NCI-H524 (cell line): ENCODE measurements around the gene PARD6A.

ENCODE experiments used
- DNase-seq, 2 experiments: peaks; one replicate each; lab custom pipeline; 2025; lab: John Stamatoyannopoulos, UW

The PARD6A gene

GRCh38 chr16:67666559-67667452 lies 6.0 kb downstream of the PARD6A start, which contains the start of the genes C16orf86 and ENKD1:
Gene C16orf86, plus strand, starts transcription at chr16:67666814. Its CDS starts 157 bp downstream, at chr16:67666971.
Gene ENKD1, minus strand, starts transcription at chr16:67666750. Its CDS starts 308 bp downstream, at chr16:67666442.
- DNase-seq = peak; percentile 85 to 92

DNA sequence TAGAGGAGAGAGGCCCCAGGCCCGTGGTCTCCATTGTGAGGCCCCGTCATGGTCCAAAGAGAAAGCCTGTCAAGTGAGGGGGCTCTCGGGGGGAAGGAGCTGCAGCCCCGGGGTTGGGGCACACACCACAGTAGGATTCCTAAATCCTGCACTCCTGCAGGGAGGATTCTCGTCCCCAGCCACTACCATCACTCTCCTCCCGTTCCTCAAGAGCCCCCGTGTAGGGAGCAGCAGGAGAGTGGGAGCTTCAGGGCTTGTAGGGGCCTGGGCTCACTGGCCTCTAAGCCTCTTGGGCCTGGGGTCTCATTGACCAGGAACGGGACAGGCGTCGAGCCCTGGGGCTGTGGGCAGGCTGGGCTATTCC lies 6.7 kb downstream of the PARD6A start:
- DNase-seq = no peak

DNA sequence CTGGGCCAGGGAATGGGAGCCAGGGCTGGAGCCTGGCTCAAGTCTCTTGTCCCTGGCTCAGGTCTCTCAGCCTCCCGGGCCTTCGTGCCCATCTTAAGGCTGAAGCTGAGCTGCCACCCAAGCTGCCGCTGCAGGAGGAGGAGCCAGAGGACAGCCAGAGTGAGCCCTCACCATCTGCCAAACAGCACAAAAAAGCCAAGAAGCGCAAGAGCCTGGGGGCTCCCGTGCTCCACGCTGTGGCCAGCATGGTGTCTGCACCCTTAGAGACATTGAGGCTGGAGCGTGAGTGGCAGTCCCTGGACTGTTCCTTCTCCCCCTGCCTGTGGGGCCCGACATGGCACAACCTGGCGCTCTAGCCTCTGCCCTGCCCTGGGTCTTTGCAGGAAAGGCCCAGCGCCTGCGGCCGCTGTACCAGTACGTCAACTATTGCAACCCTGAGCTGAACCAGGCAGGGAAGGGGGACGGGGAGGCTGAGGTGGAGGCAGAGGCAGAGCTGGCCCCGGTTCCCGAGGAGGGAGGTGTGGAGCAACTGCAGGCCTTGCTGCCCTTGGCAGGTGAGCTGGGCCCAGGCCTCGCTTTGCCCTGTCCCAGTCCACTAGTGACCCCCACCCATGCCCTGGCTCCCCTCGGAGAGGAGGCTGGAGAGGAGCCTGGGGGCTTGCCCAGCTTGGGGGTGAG lies 7.2 kb downstream of the PARD6A start:
- DNase-seq = peak; percentile 98 to 99

DNA sequence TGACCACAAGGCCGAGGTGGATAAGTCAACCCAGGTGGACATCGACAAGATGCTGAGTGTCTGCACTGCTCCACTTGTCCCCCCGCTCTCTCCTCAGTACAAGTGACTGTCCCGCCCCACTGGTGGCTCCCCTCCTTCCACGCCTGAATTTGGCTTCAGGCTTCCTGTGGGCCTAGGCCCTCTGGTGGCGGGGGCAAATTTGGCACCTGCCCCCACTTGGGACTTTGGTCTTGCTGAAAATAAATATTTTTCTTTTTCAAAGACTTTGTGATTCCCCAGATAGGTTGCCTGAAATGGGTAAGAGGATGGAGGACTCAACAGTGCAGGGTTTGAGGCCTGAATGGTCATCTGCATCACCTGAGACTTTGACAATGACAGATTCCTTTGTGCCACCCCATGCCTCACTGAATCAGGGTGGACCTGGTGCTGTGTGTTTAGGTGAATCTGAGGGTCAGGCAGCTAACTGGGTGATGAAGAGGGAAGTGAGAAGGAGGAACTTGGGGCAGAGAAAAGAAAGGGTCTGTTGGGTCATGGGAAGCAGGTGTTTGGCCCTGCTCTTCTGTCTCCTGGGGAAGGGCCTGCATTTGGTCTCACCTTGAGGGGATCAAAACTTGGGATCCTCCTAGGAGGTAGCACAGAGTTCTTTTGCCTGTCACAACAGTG lies 7.9 kb downstream of the PARD6A start:
- no peak for DNase-seq

GRCh38 chr16:67669499-67670101 lies 8.8 kb downstream of the PARD6A start:
- no peak for DNase-seq

DNA sequence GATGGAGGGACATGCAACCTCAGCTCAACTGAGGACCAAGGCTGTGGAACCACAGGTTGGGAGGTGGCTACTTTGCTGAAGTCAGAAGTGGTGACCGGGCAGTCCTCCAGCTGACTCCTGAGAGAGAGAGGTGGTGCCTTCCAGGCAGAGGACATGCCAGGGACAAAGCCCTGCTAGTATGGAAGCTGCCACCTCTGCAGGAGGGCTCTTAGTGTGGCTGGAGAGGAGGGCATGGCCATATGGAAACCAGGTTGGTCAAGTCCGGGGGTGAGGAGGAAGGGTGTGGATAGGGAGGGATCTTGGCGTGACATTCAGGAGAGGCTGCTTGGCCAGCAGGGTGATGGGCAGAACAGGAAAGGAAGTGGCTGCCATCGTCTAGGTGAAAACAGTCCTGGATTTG lies 11.5 kb downstream of the PARD6A start:
- DNase-seq = no peak

GRCh38 chr16:67672739-67673662 lies 12.2 kb downstream of the PARD6A start:
- peak; percentile 28 to 67 for DNase-seq

DNA sequence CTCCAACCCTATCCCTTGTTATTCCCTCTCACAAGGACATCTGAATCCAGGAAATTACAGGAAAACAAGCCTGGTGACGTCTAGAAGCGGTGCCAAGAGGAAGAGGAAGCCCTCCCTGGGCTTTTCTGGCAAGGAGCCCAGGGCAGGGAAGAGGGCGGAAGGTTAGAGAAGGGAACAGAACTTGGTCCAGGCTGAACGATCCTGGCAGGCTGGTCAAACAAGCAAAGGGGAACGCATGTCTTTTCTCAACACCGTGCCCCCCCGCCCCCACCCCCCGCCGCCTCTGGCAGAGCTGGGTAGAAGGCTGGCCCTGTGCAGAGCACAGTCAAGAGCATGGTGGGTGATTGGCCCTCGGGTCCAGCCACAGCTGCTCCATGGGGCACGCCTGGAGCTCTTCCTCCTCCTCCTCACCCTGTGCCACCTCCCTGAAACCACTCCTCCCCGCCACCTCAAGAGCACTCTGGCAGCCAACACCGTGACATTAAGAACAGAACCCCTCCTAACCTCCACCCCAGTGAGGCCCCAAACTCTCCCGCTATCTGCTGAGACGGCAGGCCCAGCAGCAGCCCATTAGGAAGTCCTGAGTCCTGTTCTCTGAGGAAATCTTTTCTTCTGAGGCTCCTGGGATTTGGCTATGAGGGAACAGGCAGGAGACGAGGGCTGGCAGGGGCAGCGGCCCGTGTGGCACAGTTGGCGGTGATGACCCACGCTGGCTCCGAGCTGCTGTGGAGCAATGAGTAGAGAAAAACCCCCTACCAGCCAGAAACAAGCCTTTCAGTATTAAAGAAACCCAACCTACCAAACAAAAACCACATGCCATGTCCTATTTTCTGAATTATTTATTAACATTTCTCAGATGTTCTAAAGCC lies 13.2 kb downstream of the PARD6A start:
- no peak for DNase-seq

DNA sequence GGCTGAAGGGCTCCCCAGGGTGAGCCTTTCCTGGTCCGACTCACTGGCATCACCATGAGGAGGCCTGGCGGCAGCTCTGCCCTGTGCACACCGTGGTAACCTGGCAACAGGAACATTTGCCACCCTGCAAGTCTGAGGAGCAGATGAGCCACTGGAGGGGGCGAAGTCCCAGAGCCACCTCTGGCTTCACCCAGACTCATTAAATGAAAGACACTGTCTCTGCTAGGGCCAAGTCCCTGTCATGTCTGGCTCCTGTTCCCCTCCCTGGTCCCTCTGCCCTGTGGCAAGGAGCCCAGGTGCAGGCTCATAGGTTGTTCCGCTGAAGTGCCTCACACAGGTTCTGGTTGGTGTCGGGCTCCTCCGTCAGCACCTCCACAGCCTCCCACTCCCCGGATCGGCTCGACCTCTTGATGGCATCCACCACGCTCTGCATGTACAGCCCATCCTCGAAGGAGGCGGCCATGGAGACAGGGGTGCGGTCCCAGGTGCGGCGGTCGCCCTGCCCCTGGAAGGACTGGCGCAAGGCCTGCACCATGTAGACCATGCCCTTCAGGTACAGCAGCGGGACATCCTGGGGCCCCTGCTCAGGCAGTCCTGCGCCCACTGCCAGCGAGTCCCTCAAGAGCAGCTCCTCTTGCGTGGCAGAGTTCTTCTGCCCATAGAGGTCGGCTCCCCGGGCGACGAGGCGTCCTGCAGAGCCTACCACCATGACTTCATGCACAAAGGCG lies 14.3 kb downstream of the PARD6A start:
- no peak for DNase-seq

- no peak for DNase-seq
Observed at GRCh38 chr16:67675579-67675935, 14.8 kb downstream of the PARD6A start.

DNA sequence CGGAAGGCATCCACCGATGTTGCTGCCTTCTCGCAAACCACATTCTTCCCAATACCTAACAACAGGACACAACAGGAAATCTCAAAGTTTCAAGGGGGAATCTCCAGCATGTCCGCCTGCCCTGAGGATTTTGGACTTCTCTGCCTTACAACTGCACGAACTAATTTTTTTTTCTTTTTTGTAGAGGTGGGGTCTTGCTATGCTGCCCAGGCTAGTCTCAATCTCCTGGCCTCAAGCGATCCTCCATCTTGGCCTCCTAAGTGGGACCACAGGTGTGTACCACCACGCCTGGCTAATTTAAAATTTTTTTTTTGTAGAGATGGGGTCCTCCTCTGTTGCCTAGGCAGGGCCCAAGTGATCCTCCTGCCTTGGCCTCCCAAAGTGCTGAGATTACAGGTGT lies 15.2 kb downstream of the PARD6A start:
- DNase-seq = no peak

DNA sequence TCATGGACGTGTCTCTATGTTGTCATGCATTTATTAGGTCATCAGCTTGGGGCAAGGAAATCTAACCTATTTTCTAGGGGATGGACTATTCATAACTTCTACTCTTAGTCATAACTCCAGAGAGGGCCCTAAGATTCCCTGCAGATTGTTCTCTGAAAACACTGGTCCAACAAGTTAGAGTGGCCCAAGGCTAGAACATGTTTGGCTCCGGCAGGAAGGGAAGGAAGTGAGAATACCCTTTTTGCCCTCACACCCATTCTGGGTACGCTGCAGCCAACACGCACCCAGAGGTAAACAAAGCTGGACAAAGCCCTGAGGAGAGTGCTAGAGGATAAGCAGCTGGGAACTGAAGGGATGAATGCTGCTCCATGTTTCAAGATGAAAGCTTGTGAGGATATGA lies 15.8 kb downstream of the PARD6A start:
- DNase-seq = no peak

GRCh38 chr16:67676939-67677338 lies 16.2 kb downstream of the PARD6A start:
- no peak for DNase-seq

GRCh38 chr16:67677712-67678111 lies 17.0 kb downstream of the PARD6A start:
- no peak for DNase-seq

DNA sequence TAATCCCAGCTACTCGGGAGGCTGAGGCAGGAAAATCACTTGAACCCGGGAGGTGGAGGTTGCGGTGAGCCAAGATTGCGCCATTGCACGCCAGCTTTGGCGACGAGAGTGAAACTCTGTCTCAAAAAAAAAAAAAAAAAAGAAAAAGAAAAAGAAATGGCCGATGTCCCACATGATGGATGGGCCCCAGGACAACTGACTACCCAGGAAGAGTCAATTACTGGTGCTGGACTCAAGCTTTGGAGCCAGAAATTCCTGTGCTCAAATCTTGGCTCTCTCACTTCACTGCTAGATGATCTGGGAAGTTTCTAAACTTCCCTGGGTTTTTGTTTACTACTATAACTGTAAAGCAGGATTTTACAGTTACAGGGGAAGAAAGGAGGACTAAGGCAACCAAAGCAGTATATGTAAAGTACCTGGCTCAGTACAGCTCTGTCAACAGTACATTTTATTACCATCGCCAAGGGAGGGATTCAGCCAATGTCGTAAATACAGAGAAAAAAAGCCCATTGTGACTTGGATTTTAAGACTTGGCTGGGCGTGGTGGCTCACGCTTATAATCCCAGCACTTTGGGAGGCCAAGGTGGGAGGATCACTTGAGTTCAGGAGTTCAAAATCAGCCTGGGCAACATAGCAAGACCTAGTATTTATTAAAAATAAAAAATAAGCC lies 17.7 kb downstream of the PARD6A start:
- no peak for DNase-seq

GRCh38 chr16:67679935-67680897 lies 19.5 kb downstream of the PARD6A start:
- no peak for DNase-seq

DNA sequence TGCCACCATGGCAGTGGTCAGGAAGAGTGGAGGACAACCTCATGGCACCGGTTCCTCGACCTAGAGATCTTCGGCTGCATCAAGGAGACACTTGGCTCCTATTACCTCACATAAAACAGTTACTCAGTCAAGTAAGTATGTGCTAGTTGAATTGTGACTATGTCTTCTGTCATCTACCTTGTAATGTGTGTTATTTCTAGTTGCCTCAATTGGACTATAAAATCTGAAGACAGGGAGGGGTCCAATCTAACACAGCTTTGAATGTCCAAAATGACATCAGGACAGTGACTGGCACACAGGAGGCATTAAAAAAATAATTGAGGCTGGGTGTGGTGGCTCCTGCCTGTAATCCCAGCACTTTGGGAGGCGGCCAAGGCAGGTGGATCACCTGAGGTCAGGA lies 23.0 kb downstream of the PARD6A start:
- DNase-seq = no peak
